ENCODE measurements around the gene CCDC171.

DNA sequence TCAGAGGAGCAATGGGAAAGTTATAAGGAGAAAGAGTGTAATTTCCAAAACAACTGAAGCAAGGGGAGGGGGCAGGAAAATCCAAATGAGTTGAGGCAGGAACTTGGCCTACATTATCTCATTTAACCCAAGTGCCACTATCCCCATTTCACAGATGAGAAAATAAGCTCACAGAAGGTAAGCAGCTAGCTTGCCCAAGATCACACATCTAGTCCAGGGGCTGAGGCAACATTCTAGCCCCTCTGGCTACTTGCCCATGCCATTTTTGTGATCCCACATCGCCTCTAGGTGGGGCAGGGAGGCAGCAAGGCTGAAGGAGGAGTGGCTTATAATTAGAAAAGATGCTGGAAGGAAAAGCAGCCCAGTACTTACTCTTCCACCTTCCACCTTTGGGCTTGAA lies 39.5 kb upstream of the CCDC171 start:
- no peak for TF ChIP-seq OSR2 (tag by site-specific recombination; IDR thresholded peaks at IDR 0.05)
- TF ChIP-seq CTCF (tag by site-specific recombination; IDR thresholded peaks at IDR 0.05) = no peak
- no peak for TF ChIP-seq ZNF274 (IDR thresholded peaks at IDR 0.05; ENCODE audit: low read length)
- TF ChIP-seq ZNF274 (tag by site-specific recombination; IDR thresholded peaks at IDR 0.05; ENCODE audit: borderline replicate concordance) = no peak
- no peak for TF ChIP-seq ZBTB7A (tag by site-specific recombination; IDR thresholded peaks at IDR 0.05; ENCODE audit: low read depth)
- TF ChIP-seq, protein P1, sequence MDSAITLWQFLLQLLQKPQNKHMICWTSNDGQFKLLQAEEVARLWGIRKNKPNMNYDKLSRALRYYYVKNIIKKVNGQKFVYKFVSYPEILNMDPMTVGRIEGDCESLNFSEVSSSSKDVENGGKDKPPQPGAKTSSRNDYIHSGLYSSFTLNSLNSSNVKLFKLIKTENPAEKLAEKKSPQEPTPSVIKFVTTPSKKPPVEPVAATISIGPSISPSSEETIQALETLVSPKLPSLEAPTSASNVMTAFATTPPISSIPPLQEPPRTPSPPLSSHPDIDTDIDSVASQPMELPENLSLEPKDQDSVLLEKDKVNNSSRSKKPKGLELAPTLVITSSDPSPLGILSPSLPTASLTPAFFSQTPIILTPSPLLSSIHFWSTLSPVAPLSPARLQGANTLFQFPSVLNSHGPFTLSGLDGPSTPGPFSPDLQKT (IDR thresholded peaks at IDR 0.05; ENCODE audit: borderline replicate concordance, low read depth, low read length) = no peak

Measured in HEK293 (cell line).